MCF 10A (cell line): ENCODE results near the gene DBP. TPM values are rescaled to one million over a fixed set of nuclear protein-coding genes. Genes with fewer than 3 reads are reported as not detected.

Experiments used
- BruUV-seq: library from RNA; stranded (reverse); fragments of 400-500 nt; replicated peaks from 2 replicates; lab custom pipeline; 2021; lab: Mats Ljungman, UMichigan
- CTCF ChIA-PET: fragments of 300-600 bp; sonication (Branson Sonifier 250); formaldehyde crosslinking; extraction: SDS; loops from one replicate; lab custom pipeline; 2021; ENCODE audit warnings: antibody characterized with exemption, inconsistent platforms; lab: Yijun Ruan, JAX
- POLR2A ChIA-PET: fragments of 300-600, 350-650 bp; sonication (Branson Sonifier 250); formaldehyde crosslinking; extraction: SDS; loops from one replicate; lab custom pipeline; 2020; ENCODE audit warnings: antibody characterized with exemption, inconsistent platforms; lab: Yijun Ruan, JAX
- DNase-seq: peaks from one replicate; pipeline ENCODE4 v3.0.0-alpha.2; 2018; ENCODE audit not compliant: unreplicated experiment
- H3K27ac Mint-ChIP-seq: one replicate; pipeline ENCODE4 v1.8.0; 2022; ENCODE audit warnings: mild to moderate bottlenecking, low read depth, mixed read lengths; ENCODE audit not compliant: unreplicated experiment
- H3K27me3 Mint-ChIP-seq: one replicate; pipeline ENCODE4 v1.8.0; 2022; ENCODE audit warnings: mixed read lengths; ENCODE audit not compliant: insufficient read depth, unreplicated experiment
- H3K36me3 Mint-ChIP-seq: one replicate; pipeline ENCODE4 v1.8.0; 2022; ENCODE audit warnings: mild to moderate bottlenecking, moderate library complexity, mixed read lengths; ENCODE audit not compliant: insufficient read depth, unreplicated experiment
- H3K4me1 Mint-ChIP-seq: one replicate; pipeline ENCODE4 v1.8.0; 2022; ENCODE audit warnings: mixed read lengths; ENCODE audit not compliant: insufficient read depth, unreplicated experiment
- H3K4me3 Mint-ChIP-seq: one replicate; pipeline ENCODE4 v1.8.0; 2022; ENCODE audit warnings: mild to moderate bottlenecking, moderate library complexity, mixed read lengths; ENCODE audit not compliant: unreplicated experiment
- H3K9me3 Mint-ChIP-seq: one replicate; pipeline ENCODE4 v1.8.0; 2022; ENCODE audit warnings: mixed read lengths; ENCODE audit not compliant: unreplicated experiment
- CTCF ChIP-seq: fragments of 200-600 bp; IDR thresholded peaks from one replicate; pipeline ENCODE4 v1.8.0; 2022; ENCODE audit warnings: antibody characterized with exemption, mild to moderate bottlenecking; ENCODE audit not compliant: unreplicated experiment
- intact Hi-C: fragments of 100-400 bp; cut with micrococcal nuclease; formaldehyde crosslinking; loops from 2 replicates; pipeline ENCODE4 v1.14.1; 2022
- total RNA-seq: library from RNA; stranded (reverse); gene quantifications from 2 replicates; pipeline ENCODE4 v1.2.3, GENCODE V29; 2022

DBP gene
- total RNA-seq, 1 experiment from 2014 or later: 0.56 TPM

- Mint-ChIP-seq H3K27ac (peak overlapping the region; percentile 87), H3K4me3 (peak overlapping the region; percentile 91), H3K27me3 (no peaks in the 10 kb centered on the region), H3K36me3 (peaks cover 11% of the 10 kb centered on the region), H3K4me1 (peaks cover 26% of the 10 kb centered on the region), H3K9me3 (no peaks in the 10 kb centered on the region)
- no peak for TF ChIP-seq CTCF
- BruUV-seq: no TSS peak
- ChIA-PET POLR2A (interaction anchor here (0.5 to 5.4 kb wide), 16 partner anchors 10 to 1031 kb away, joined by 3 to 108 read pairs (median 3); partner anchors contain the start of genes BCL2L12, CA11, FAM83E and GYS1), CTCF (interaction anchor here (0.6 to 2.1 kb wide), 4 partner anchors 46 to 243 kb away, joined by 3 to 9 read pairs (median 5); no protein-coding TSS in a partner anchor)
- intact Hi-C loops: loop anchor here (2.0 kb wide), 1 partner anchor 16 kb away; the partner anchor contains the start of genes RPL18 and SPHK2
- peak; percentile 97 for DNase-seq
Measured at GRCh38 chr19:48634424-48635262, 2.5 kb downstream of the DBP start.

GRCh38 chr19:48634036-48634342, 3.2 kb downstream of the DBP start:
- Mint-ChIP-seq H3K4me3 (peak overlapping the region; percentile 91), H3K4me1 (peaks cover 26% of the 10 kb centered on the region), H3K36me3 (peaks cover 17% of the 10 kb centered on the region), H3K27me3 (no peaks in the 10 kb centered on the region), H3K9me3 (no peaks in the 10 kb centered on the region), H3K27ac (no peak overlapping the region)
- intact Hi-C loops: loop anchor here (2.0 kb wide), 1 partner anchor 15 kb away; the partner anchor contains the start of genes RPL18 and SPHK2
- BruUV-seq: no TSS peak
- ChIA-PET POLR2A (interaction anchor here (0.5 to 5.4 kb wide), 15 partner anchors 9 to 1031 kb away, joined by 3 to 108 read pairs (median 3); partner anchors contain the start of genes BCL2L12, CA11, FAM83E and GYS1), CTCF (interaction anchor here (0.6 to 2.1 kb wide), 5 partner anchors 15 to 242 kb away, joined by 3 to 9 read pairs (median 4); partner anchors contain the start of genes RPL18 and SPHK2)
- TF ChIP-seq CTCF: no peak
- no peak for DNase-seq

- Mint-ChIP-seq H3K27ac (no peak overlapping the region), H3K36me3 (peaks cover 20% of the 10 kb centered on the region), H3K27me3 (no peaks in the 10 kb centered on the region), H3K9me3 (no peaks in the 10 kb centered on the region), H3K4me1 (peaks cover 20% of the 10 kb centered on the region), H3K4me3 (no peak overlapping the region)
- ChIA-PET POLR2A (interaction anchor here (0.7 to 5.4 kb wide), 12 partner anchors 10 to 1032 kb away, joined by 3 to 108 read pairs (median 3); partner anchors contain the start of genes BCL2L12, CA11, FAM83E and IRF3), CTCF (interaction anchor here (1.2 to 2.2 kb wide), 5 partner anchors 11 to 242 kb away, joined by 3 to 10 read pairs (median 7); partner anchors contain the start of genes RPL18 and SPHK2)
- BruUV-seq: no TSS peak
- TF ChIP-seq CTCF: no peak
- intact Hi-C loops: loop anchor here (2.0 kb wide), 1 partner anchor 15 kb away; the partner anchor contains the start of genes RPL18 and SPHK2
- DNase-seq: no peak
Measured at GRCh38 chr19:48633148-48634035, 3.8 kb downstream of the DBP start.
